Measurements from ENCODE around the gene DDN. TPM values are rescaled to one million over a fixed set of nuclear protein-coding genes. Genes with fewer than 3 reads are reported as not detected.

The DDN gene
- total RNA-seq, 4 donors from 2014 or later, result 0.19 to 0.40 (median 0.26) TPM

GRCh38 chr12:48969833-48970701, 29.1 kb downstream of the DDN start:
- no peak for DNase-seq
- 28 to 35% methylated on average over 4 to 7 of the region's 77 CpGs for WGBS, 2 donors
- intact Hi-C loops (cut with DNase I), result no loop called here
- peaks cover 0 to 63% (median 21%) of the 10 kb centered on the region in 4 donors for H3K27me3 ChIP-seq
- no peaks in the 10 kb centered on the region for H3K36me3 ChIP-seq
- peak overlapping the region in 1 of 4 donors; percentile 14 for H3K27ac ChIP-seq
- peak overlapping the region in 3 of 4 donors; percentile 20 to 63 (median 31) for H3K4me3 ChIP-seq
- no peak for TF ChIP-seq POLR2A (IDR thresholded peaks at IDR 0.05)
- no peak for TF ChIP-seq CTCF (IDR thresholded peaks at IDR 0.05)
- no peaks in the 10 kb centered on the region for H3K9me3 ChIP-seq
- H3K4me1 ChIP-seq, result peaks cover 26 to 51% (median 31%) of the 10 kb centered on the region in 3 donors

- Histone ChIP-seq H3K36me3 (no peaks in the 10 kb centered on the region), H3K27ac (no peak overlapping the region), H3K27me3 (peaks cover 0 to 55% (median 21%) of the 10 kb centered on the region in 4 donors), H3K4me1 (peaks cover 26 to 51% (median 31%) of the 10 kb centered on the region in 3 donors), H3K4me3 (peak overlapping the region in 1 of 4 donors; percentile 63), H3K9me3 (no peaks in the 10 kb centered on the region)
- intact Hi-C loops (cut with DNase I), result no loop called here
- DNase-seq, result no peak
- TF ChIP-seq POLR2A (IDR thresholded peaks at IDR 0.05), result no peak
- no peak for TF ChIP-seq CTCF (IDR thresholded peaks at IDR 0.05)
- 33% methylated on average over 4 of the region's 8 CpGs; no CpG with 5 or more reads in 1 of the 2 donors for WGBS, 2 donors
Observed at GRCh38 chr12:48969160-48969771, 29.9 kb downstream of the DDN start.

- Histone ChIP-seq H3K27me3 (peaks cover 0 to 47% (median 18%) of the 10 kb centered on the region in 4 donors), H3K36me3 (no peaks in the 10 kb centered on the region), H3K4me1 (peaks cover 26 to 45% (median 31%) of the 10 kb centered on the region in 3 donors), H3K9me3 (no peaks in the 10 kb centered on the region), H3K27ac (no peak overlapping the region), H3K4me3 (no peak overlapping the region)
- WGBS, 2 donors, result 54 to 69% methylated on average over 3 of the region's 3 CpGs
- no peak for DNase-seq
- intact Hi-C loops (cut with DNase I), result no loop called here
- TF ChIP-seq CTCF (IDR thresholded peaks at IDR 0.05) (no peak), POLR2A (IDR thresholded peaks at IDR 0.05) (no peak)
Observed at GRCh38 chr12:48968467-48968866, 30.7 kb downstream of the DDN start.

- TF ChIP-seq POLR2A (IDR thresholded peaks at IDR 0.05), result no peak
- TF ChIP-seq CTCF (IDR thresholded peaks at IDR 0.05), result no peak
- Histone ChIP-seq H3K36me3 (no peaks in the 10 kb centered on the region), H3K4me1 (peaks cover 26 to 41% (median 31%) of the 10 kb centered on the region in 3 donors), H3K27me3 (peaks cover 0 to 42% (median 16%) of the 10 kb centered on the region in 4 donors), H3K9me3 (no peaks in the 10 kb centered on the region), H3K27ac (no peak overlapping the region), H3K4me3 (no peak overlapping the region)
- WGBS, 2 donors, result 72 to 85% methylated on average over 2 to 4 of the region's 7 CpGs
- DNase-seq, result no peak
- intact Hi-C loops (cut with DNase I), result no loop called here
Observed at GRCh38 chr12:48967991-48968390, 31.2 kb downstream of the DDN start.

Measured in esophagus squamous epithelium (tissue), 5 donors.